PC-9 (cell line): ENCODE measurements around the gene BMP8B.

Experiments
- EZH2 ChIP-seq: fragments of 200-600 bp; sonication (generic); IDR thresholded peaks from 2 replicates; pipeline ENCODE4 v1.8.0; 2017; ENCODE audit warnings: antibody characterized with exemption, low read depth
- TF ChIP-seq, protein P1 (sequence below): fragments of 200-600 bp; sonication (generic); conservative IDR thresholded peaks from 2 replicates; pipeline ENCODE4 v1.6.1; 2017; ENCODE audit warnings: mixed run types, antibody characterized with exemption, mild to moderate bottlenecking, moderate library complexity

DNA sequence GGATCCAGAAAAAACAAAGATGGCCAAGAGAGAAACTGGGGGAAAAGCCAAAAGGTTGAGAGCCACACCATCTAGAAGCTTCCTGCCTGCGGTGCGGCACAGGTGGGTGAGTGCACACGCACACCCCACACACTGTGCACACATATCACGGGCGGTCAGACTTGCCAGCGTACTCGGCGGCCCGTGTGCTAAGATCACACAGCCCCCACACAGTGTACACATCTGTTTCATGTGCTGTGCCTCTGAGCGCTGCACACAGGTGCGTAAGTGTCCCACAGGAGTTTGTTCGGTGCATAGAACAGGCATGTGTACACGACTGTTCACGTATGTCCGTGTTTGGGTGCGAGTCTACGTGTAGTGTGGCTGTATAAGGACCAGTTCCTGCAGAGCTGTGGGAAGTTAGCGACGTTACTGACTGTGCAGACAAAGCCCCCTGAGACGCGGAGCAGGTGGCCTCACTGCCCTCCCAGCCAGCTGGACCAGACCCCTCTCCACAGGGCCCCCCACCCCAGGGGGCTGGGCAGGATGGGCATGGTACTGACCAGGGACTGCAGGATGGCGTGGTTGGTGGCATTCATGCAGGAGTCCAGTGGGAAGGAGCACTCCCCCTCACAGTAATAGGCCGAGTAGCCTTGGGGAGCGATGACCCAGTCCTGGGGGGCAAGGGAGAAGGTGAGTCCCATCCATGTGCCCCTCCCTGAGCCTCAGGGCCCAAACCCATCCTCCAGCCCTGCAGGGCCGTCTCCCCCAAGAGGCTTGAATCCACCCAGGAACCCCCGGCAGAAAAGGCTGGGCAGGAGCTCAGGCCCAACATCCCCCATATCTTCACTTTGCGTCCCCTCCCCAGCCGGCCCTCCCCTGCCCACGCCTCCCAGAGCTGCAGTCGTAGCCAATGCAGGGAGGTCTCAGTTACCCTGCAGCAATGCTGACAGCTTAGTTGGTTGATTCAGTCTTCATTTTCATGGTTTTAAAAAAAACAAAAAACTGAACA lies 25.8 kb downstream of the BMP8B start:
- TF ChIP-seq, protein P1, sequence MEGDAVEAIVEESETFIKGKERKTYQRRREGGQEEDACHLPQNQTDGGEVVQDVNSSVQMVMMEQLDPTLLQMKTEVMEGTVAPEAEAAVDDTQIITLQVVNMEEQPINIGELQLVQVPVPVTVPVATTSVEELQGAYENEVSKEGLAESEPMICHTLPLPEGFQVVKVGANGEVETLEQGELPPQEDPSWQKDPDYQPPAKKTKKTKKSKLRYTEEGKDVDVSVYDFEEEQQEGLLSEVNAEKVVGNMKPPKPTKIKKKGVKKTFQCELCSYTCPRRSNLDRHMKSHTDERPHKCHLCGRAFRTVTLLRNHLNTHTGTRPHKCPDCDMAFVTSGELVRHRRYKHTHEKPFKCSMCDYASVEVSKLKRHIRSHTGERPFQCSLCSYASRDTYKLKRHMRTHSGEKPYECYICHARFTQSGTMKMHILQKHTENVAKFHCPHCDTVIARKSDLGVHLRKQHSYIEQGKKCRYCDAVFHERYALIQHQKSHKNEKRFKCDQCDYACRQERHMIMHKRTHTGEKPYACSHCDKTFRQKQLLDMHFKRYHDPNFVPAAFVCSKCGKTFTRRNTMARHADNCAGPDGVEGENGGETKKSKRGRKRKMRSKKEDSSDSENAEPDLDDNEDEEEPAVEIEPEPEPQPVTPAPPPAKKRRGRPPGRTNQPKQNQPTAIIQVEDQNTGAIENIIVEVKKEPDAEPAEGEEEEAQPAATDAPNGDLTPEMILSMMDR, result no peak
- no peak for TF ChIP-seq EZH2
